Neural progenitor cell (in vitro differentiated cells): Measurements from ENCODE around the gene PRSS12.

Experiments used
- EZH2 ChIP-seq: fragments of 200-600 bp; sonication (generic); IDR thresholded peaks from 2 replicates; pipeline ENCODE4 v1.6.1; 2017; ENCODE audit warnings: antibody characterized with exemption, mild to moderate bottlenecking, moderate library complexity
- EZH2phosphoT487 ChIP-seq: fragments of 200-600 bp; sonication (generic); IDR thresholded peaks from 2 replicates; pipeline ENCODE4 v1.6.1; 2017; ENCODE audit warnings: antibody characterized with exemption
- TF ChIP-seq, protein P1 (sequence below): fragments of 200-600 bp; sonication (generic); IDR thresholded peaks from 2 replicates; pipeline ENCODE4 v1.5.1; 2017; ENCODE audit warnings: antibody characterized with exemption, mild to moderate bottlenecking

- TF ChIP-seq, protein P1, sequence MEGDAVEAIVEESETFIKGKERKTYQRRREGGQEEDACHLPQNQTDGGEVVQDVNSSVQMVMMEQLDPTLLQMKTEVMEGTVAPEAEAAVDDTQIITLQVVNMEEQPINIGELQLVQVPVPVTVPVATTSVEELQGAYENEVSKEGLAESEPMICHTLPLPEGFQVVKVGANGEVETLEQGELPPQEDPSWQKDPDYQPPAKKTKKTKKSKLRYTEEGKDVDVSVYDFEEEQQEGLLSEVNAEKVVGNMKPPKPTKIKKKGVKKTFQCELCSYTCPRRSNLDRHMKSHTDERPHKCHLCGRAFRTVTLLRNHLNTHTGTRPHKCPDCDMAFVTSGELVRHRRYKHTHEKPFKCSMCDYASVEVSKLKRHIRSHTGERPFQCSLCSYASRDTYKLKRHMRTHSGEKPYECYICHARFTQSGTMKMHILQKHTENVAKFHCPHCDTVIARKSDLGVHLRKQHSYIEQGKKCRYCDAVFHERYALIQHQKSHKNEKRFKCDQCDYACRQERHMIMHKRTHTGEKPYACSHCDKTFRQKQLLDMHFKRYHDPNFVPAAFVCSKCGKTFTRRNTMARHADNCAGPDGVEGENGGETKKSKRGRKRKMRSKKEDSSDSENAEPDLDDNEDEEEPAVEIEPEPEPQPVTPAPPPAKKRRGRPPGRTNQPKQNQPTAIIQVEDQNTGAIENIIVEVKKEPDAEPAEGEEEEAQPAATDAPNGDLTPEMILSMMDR = no peak
- no peak for TF ChIP-seq EZH2
- TF ChIP-seq EZH2phosphoT487 = no peak
These were observed 68.6 kb downstream of the PRSS12 start for GRCh38 chr4:118284169-118284568.
